Activated T-cell treated with anti-CD3 and anti-CD28 coated beads, Interleukin-2, amount 50 U/mL, for 24 hours (primary cell): ENCODE data around the gene PA2G4.

Experiments used
- DNase-seq: peaks from one replicate; pipeline ENCODE4 v3.0.0-alpha.2; 2020
- H3K27ac Mint-ChIP-seq: 2 replicates; pipeline ENCODE4 v1.8.0; 2020; ENCODE audit warnings: mild to moderate bottlenecking, mixed read lengths
- H3K27me3 Mint-ChIP-seq: 2 replicates; pipeline ENCODE4 v1.8.0; 2020; ENCODE audit warnings: mixed read lengths
- H3K36me3 Mint-ChIP-seq: 2 replicates; pipeline ENCODE4 v1.8.0; 2020; ENCODE audit warnings: low read depth, mixed read lengths
- H3K4me1 Mint-ChIP-seq: 2 replicates; pipeline ENCODE4 v1.8.0; 2020; ENCODE audit warnings: low read depth, mixed read lengths
- H3K4me3 Mint-ChIP-seq: 2 replicates; pipeline ENCODE4 v1.8.0; 2020; ENCODE audit warnings: mild to moderate bottlenecking, moderate library complexity, mixed read lengths
- H3K9me3 Mint-ChIP-seq: 2 replicates; pipeline ENCODE4 v1.8.0; 2020; ENCODE audit warnings: mixed read lengths

The PA2G4 gene

GRCh38 chr12:56127485-56127887 is 23.1 kb downstream of the PA2G4 start:
- H3K9me3 Mint-ChIP-seq = no peaks in the 10 kb centered on the region
- H3K27ac Mint-ChIP-seq = peak overlapping the region; percentile 98
- DNase-seq = no peak
- H3K4me3 Mint-ChIP-seq = peak overlapping the region; percentile 91
- peaks cover 55% of the 10 kb centered on the region for H3K36me3 Mint-ChIP-seq
- peaks cover 63% of the 10 kb centered on the region for H3K4me1 Mint-ChIP-seq
- H3K27me3 Mint-ChIP-seq = no peaks in the 10 kb centered on the region

DNA sequence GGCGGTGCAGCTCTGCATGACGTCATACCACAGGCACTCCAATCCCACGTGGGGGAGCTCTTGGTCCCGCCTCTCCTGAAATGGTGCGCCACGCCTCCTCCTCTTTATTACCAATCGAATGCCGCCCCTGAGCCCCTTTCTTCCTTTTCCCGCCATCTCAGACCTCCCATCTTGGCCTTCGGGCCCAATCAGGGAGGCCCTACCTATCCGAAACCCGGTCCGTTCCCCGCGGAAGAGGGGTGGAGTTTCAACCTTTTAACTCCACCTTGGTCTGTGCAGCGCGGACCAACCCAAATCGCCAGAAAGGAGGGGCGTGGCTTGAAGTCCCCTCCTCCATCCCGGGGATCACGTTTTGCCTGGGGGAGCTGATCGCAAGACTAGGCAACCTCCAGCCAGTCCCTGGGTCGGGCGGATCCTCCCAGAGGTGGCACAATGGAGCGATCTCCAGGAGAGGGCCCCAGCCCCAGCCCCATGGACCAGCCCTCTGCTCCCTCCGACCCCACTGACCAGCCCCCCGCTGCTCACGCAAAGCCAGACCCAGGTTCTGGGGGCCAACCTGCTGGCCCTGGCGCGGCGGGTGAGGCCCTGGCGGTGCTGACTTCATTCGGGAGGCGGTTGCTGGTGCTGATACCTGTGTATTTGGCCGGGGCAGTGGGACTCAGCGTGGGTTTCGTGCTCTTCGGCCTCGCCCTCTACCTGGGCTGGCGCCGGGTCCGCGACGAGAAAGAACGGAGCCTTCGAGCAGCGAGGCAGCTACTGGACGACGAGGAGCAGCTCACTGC is 23.7 kb downstream of the PA2G4 start, which contains the start of gene ESYT1:
TSS of gene ESYT1 (plus strand) at position 380 of the 782 bp plus-strand sequence. CDS start at position 433, 53 bp downstream.
- H3K27ac Mint-ChIP-seq = peak within 1 kb of the TSS; percentile 98
- H3K4me3 Mint-ChIP-seq = peak within 1 kb of the TSS; percentile 91
- H3K4me1 Mint-ChIP-seq = peaks cover 65% of the 10 kb centered on the region
- peak; percentile 93 for DNase-seq
- no peaks in the 10 kb centered on the region for H3K27me3 Mint-ChIP-seq
- no peaks in the 10 kb centered on the region for H3K9me3 Mint-ChIP-seq
- peaks cover 57% of the 10 kb centered on the region for H3K36me3 Mint-ChIP-seq

DNA sequence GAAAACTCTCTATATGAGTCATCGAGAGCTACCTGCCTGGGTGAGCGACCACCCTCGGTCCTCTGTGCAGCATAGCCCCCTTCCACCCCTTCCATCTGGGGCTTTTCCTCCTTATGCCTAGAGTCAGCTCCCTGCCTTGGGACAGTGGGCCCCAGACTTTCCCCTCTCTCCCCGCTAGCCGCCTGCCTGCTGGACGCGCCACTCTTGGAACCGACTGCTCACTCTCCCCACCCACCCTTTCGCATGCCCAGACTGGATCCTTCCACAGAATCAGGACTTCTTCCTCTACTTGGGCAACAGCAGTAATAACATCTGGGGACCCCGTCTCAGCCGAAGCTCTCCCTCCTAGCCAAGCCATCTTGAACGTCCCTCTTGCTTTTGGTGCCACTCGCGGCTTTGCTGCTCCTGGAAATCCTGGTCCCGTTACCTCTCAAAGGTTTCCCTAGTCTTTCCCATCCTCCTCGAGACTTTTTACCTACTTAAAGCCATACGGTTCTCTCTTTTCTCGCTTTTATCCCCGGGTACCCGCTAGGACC is 24.4 kb downstream of the PA2G4 start:
- no peaks in the 10 kb centered on the region for H3K27me3 Mint-ChIP-seq
- DNase-seq = no peak
- peak overlapping the region; percentile 91 for H3K4me3 Mint-ChIP-seq
- peaks cover 67% of the 10 kb centered on the region for H3K4me1 Mint-ChIP-seq
- peaks cover 63% of the 10 kb centered on the region for H3K36me3 Mint-ChIP-seq
- peak overlapping the region; percentile 98 for H3K27ac Mint-ChIP-seq
- H3K9me3 Mint-ChIP-seq = no peaks in the 10 kb centered on the region

GRCh38 chr12:56129206-56129941 is 25.0 kb downstream of the PA2G4 start:
- no peaks in the 10 kb centered on the region for H3K9me3 Mint-ChIP-seq
- peaks cover 66% of the 10 kb centered on the region for H3K4me1 Mint-ChIP-seq
- H3K27ac Mint-ChIP-seq = peak overlapping the region; percentile 98
- peaks cover 64% of the 10 kb centered on the region for H3K36me3 Mint-ChIP-seq
- H3K27me3 Mint-ChIP-seq = no peaks in the 10 kb centered on the region
- H3K4me3 Mint-ChIP-seq = peak overlapping the region; percentile 91
- DNase-seq = peak; percentile 77

- Mint-ChIP-seq H3K4me3 (peak overlapping the region; percentile 91), H3K9me3 (no peaks in the 10 kb centered on the region), H3K36me3 (peaks cover 67% of the 10 kb centered on the region), H3K27me3 (no peaks in the 10 kb centered on the region), H3K4me1 (peaks cover 63% of the 10 kb centered on the region), H3K27ac (peak overlapping the region; percentile 98)
- no peak for DNase-seq
These were observed 25.7 kb downstream of the PA2G4 start for GRCh38 chr12:56129942-56130495.

DNA sequence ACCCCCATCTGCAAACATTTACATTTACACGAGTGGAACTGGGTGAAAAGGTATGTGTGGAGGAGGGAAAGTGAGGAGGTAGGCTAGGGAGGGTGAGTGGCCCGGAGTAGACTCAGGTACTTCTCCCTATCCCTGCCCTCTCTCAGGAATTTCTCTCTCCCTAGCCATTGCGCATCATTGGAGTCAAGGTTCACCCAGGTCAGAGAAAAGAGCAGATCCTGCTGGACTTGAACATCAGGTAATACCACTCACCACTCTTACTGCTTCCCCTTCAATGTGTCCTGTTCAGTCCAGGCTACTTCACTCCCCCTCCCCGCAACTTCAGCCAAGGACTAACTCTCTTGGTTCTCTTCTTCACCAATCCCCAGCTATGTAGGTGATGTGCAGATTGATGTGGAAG is 26.5 kb downstream of the PA2G4 start:
- no peak for DNase-seq
- H3K27me3 Mint-ChIP-seq = no peaks in the 10 kb centered on the region
- peaks cover 75% of the 10 kb centered on the region for H3K36me3 Mint-ChIP-seq
- no peaks in the 10 kb centered on the region for H3K9me3 Mint-ChIP-seq
- peak overlapping the region; percentile 98 for H3K27ac Mint-ChIP-seq
- peaks cover 63% of the 10 kb centered on the region for H3K4me1 Mint-ChIP-seq
- peak overlapping the region; percentile 91 for H3K4me3 Mint-ChIP-seq

DNA sequence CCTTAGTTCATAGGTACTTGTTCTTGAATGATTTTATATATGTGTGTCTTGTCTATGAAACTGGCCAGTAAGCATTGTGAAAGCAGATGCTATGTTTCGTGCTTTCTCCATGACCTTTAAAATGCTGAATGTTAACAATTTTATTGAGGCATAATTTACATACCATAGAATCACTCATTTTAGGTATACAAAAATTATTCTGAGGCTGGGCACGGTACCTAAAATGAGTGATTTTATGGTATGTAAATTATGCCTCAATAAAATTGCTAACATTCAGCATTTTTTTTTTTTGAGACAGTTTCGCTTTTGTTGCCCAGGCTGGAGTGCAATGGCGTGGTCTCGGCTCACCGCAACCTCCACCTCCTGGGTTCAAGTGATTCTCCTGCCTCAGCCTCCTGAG is 30.5 kb downstream of the PA2G4 start:
- Mint-ChIP-seq H3K9me3 (no peaks in the 10 kb centered on the region), H3K27ac (peak overlapping the region; percentile 68), H3K27me3 (no peaks in the 10 kb centered on the region), H3K4me3 (no peak overlapping the region), H3K36me3 (peaks cover 98% of the 10 kb centered on the region), H3K4me1 (peaks cover 71% of the 10 kb centered on the region)
- DNase-seq = no peak

DNA sequence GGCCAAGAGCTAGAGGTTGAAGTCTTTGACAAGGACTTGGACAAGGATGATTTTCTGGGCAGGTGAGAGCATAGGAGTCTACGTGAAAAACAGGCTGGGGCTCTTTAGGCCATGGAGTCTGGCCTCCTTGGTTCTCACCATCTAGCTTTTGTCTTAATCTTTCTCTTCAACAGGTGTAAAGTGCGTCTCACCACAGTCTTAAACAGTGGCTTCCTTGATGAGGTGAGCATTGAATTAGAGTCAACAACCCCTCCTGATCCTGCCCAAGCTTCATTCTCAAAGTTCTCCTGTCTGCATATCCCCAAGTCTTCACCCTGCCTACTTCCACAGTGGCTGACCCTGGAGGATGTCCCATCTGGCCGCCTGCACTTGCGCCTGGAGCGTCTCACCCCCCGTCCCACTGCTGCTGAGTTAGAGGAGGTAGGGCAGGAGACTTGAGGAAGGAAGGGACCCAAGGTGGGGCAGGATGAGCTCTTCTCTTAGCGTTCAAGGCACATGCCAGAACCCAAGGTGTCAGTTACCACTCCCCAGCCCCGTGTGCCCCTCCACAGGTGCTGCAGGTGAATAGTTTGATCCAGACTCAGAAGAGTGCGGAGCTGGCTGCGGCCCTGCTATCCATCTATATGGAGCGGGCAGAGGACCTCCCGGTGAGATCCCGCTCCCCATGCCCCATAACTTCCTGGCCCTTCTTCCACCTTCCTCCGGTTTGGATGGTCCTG is 33.7 kb downstream of the PA2G4 start:
- peaks cover 97% of the 10 kb centered on the region for H3K36me3 Mint-ChIP-seq
- H3K9me3 Mint-ChIP-seq = no peaks in the 10 kb centered on the region
- no peak overlapping the region for H3K4me3 Mint-ChIP-seq
- no peak for DNase-seq
- H3K27me3 Mint-ChIP-seq = no peaks in the 10 kb centered on the region
- peaks cover 66% of the 10 kb centered on the region for H3K4me1 Mint-ChIP-seq
- H3K27ac Mint-ChIP-seq = peak overlapping the region; percentile 73

- Mint-ChIP-seq H3K36me3 (peaks cover 87% of the 10 kb centered on the region), H3K27me3 (no peaks in the 10 kb centered on the region), H3K4me3 (no peak overlapping the region), H3K27ac (peak overlapping the region; percentile 90), H3K4me1 (peaks cover 51% of the 10 kb centered on the region), H3K9me3 (no peaks in the 10 kb centered on the region)
- DNase-seq = no peak
These were observed 37.8 kb downstream of the PA2G4 start for GRCh38 chr12:56141946-56142784.

DNA sequence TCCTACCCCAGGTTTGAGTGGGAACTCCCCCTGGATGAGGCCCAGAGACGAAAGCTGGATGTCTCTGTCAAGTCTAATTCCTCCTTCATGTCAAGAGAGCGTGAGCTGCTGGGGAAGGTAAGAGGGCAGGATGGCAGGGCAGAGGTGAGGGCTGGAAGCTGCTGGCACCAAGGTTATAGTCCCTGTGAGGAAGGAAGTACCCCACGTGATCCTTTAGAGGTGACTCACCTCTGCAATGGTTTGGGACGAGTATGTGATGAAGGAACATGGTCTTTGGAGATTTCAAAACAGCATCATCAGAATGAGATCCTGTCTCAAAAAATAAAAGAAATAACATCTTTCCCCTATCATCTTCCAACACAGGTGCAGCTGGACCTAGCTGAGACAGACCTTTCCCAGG is 38.9 kb downstream of the PA2G4 start:
- H3K36me3 Mint-ChIP-seq = peaks cover 77% of the 10 kb centered on the region
- H3K4me1 Mint-ChIP-seq = peaks cover 41% of the 10 kb centered on the region
- no peaks in the 10 kb centered on the region for H3K27me3 Mint-ChIP-seq
- no peaks in the 10 kb centered on the region for H3K9me3 Mint-ChIP-seq
- peak overlapping the region; percentile 90 for H3K27ac Mint-ChIP-seq
- no peak for DNase-seq
- H3K4me3 Mint-ChIP-seq = no peak overlapping the region

- H3K9me3 Mint-ChIP-seq = no peaks in the 10 kb centered on the region
- H3K27ac Mint-ChIP-seq = peak overlapping the region; percentile 90
- DNase-seq = no peak
- no peaks in the 10 kb centered on the region for H3K27me3 Mint-ChIP-seq
- peaks cover 34% of the 10 kb centered on the region for H3K4me1 Mint-ChIP-seq
- H3K4me3 Mint-ChIP-seq = no peak overlapping the region
- peaks cover 70% of the 10 kb centered on the region for H3K36me3 Mint-ChIP-seq
These were observed 39.5 kb downstream of the PA2G4 start for GRCh38 chr12:56143870-56144269.

DNA sequence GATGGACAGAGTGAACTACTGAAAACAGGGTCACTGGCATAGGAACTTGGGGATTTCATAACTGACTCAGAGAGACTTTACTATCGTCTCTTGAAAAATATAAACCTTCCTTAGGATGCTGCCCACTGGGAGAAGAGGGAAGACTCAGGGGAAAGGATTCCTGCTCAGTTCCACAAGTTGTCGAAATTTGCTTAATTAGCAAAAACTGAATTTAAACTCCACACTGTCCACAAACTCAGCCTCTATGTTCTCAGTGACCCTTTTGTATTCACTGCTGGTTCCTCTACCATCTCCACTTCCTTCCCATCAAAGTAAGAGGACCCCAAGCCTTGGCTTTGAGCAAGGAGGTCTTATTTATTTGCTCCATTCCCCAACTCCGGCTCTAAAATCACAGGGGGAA is 40.9 kb downstream of the PA2G4 start:
- H3K27ac Mint-ChIP-seq = peak overlapping the region; percentile 44
- H3K27me3 Mint-ChIP-seq = no peaks in the 10 kb centered on the region
- H3K9me3 Mint-ChIP-seq = no peaks in the 10 kb centered on the region
- no peak for DNase-seq
- peaks cover 58% of the 10 kb centered on the region for H3K36me3 Mint-ChIP-seq
- H3K4me1 Mint-ChIP-seq = peaks cover 31% of the 10 kb centered on the region
- H3K4me3 Mint-ChIP-seq = no peak overlapping the region
